ENCODE measurements around the gene MYOG. TPM values are rescaled to one million over a fixed set of nuclear protein-coding genes. Genes with fewer than 3 reads are reported as not detected.

The MYOG gene
- total and polyA plus RNA-seq, 2 of the 4 experiments (the other 2 are of a cell fraction) = not detected

GRCh38 chr1:203054642-203055041 is 31.2 kb downstream of the MYOG start:
- intact Hi-C loops (cut with micrococcal nuclease) = no loop called here
- no peak overlapping the region for H4K5ac ChIP-seq (ENCODE audit: low read depth, low read length)
- DNase-seq (no peak), ATAC-seq (ENCODE audit: low read depth) (no peak)
- H3K79me1 ChIP-seq (ENCODE audit: low read depth in 1 of 2, low read length in 2 of 2) = no peaks in the 10 kb centered on the region
- WGBS, 2 experiments (ENCODE audit: extremely low coverage in 2 of 2, insufficient read length in 1 of 2) = 100% methylated on average over 1 of the region's 5 CpGs; no CpG with 5 or more reads in 1 of the 2 experiments
- no peak overlapping the region for H2BK120ac ChIP-seq (ENCODE audit: low read depth, low read length)
- no peak overlapping the region for H3K18ac ChIP-seq (ENCODE audit: low read depth, low read length)
- ChIA-PET POLR2A (ENCODE audit: unreplicated experiment) (no interaction called here), CTCF (no interaction called here)
- no peaks in the 10 kb centered on the region for H3K9me1 ChIP-seq (ENCODE audit: insufficient read depth, low read length)
- H3K36me3 ChIP-seq (ENCODE audit: control insufficient read depth, insufficient read depth, low read length) = peaks cover 18% of the 10 kb centered on the region
- no TSS peak for BruUV-seq (replicated peaks)
- no peak overlapping the region for H3K14ac ChIP-seq (replicated peaks; ENCODE audit: low read depth, low read length)
- H3K4me1 ChIP-seq (ENCODE audit: control insufficient read depth, insufficient read depth, low read length) = peaks cover 3% of the 10 kb centered on the region; the same call in 1 of the 2 replicates
- no peak for TF ChIP-seq MXI1 (IDR thresholded peaks at IDR 0.05; ENCODE audit: borderline replicate concordance, low read depth, low read length)
- TF ChIP-seq USF2 (IDR thresholded peaks at IDR 0.05; ENCODE audit: low read depth, low read length) = no peak
- TF ChIP-seq RFX5 (IDR thresholded peaks at IDR 0.05; ENCODE audit: low read depth, low read length) = no peak
- TF ChIP-seq CTCF (conservative IDR thresholded peaks at IDR 0.05; ENCODE audit: low read depth, low read length) = no peak
- no peak for TF ChIP-seq RCOR1 (IDR thresholded peaks at IDR 0.05; ENCODE audit: insufficient replicate concordance, low read length)
- no peak for TF ChIP-seq BHLHE40 (IDR thresholded peaks at IDR 0.05; ENCODE audit: low read depth, low read length)
- no peak for TF ChIP-seq SMC3 (IDR thresholded peaks at IDR 0.05; ENCODE audit: low read depth, low read length)
- TF ChIP-seq ELK1 (IDR thresholded peaks at IDR 0.05; ENCODE audit: borderline replicate concordance, low read depth, low read length) = no peak
- TF ChIP-seq MAFK (IDR thresholded peaks at IDR 0.05; ENCODE audit: low read depth, low read length) = no peak
- TF ChIP-seq NFE2L2 (IDR thresholded peaks at IDR 0.05; ENCODE audit: low read depth, low read length) = no peak
- TF ChIP-seq RAD21 (IDR thresholded peaks at IDR 0.05; ENCODE audit: low read length) = no peak
- H2BK20ac ChIP-seq (ENCODE audit: low read depth, low read length) = no peak overlapping the region
- no peak overlapping the region for H3K9ac ChIP-seq (ENCODE audit: low read depth, low read length)
- no peak overlapping the region for H2AK5ac ChIP-seq (ENCODE audit: low read depth, low read length)
- no peak overlapping the region for H2BK5ac ChIP-seq (ENCODE audit: low read depth, low read length, poor library complexity, severe bottlenecking)
- no peaks in the 10 kb centered on the region for H3K9me3 ChIP-seq (ENCODE audit: control insufficient read depth, insufficient read depth, low read length)
- no peak overlapping the region for H3K4ac ChIP-seq (ENCODE audit: low read depth, low read length)
- H3K4me2 ChIP-seq (ENCODE audit: low read depth, low read length) = no peak overlapping the region
- H2AK9ac ChIP-seq (replicated peaks; ENCODE audit: low read depth, low read length, poor library complexity) = no peak overlapping the region
- H4K91ac ChIP-seq (ENCODE audit: insufficient read depth, low read depth, low read length) = no peak overlapping the region
- H4K8ac ChIP-seq (ENCODE audit: low read depth in 2 of 2, low read length in 2 of 2) = no peak overlapping the region
- no peak overlapping the region for H3K56ac ChIP-seq (ENCODE audit: extremely low read depth, insufficient read depth, low read length)
- H3K4me3 ChIP-seq (ENCODE audit: insufficient read depth, low read depth, low read length) = no peak overlapping the region
- no peak overlapping the region for H2AFZ ChIP-seq (replicated peaks; ENCODE audit: low read length, poor library complexity)
- in situ Hi-C loops (cut with MboI; ENCODE audit: low sequenced_read_pairs) = no loop called here
- no peak overlapping the region for H2BK15ac ChIP-seq (ENCODE audit: low read depth, low read length)
- no peak overlapping the region for H3K27ac ChIP-seq (ENCODE audit: insufficient read depth, low read length)
- dilution Hi-C loops (cut with HindIII; ENCODE audit: low sequenced_read_pairs, unreplicated experiment) = no loop called here
- no peak overlapping the region for H3K23ac ChIP-seq (ENCODE audit: low read depth, low read length)
- peaks cover 3% of the 10 kb centered on the region; the same call in 1 of the 2 replicates for H3K27me3 ChIP-seq (ENCODE audit: control insufficient read depth, insufficient read depth, low read length)
- H4K20me1 ChIP-seq (ENCODE audit: insufficient read depth, low read length) = no peaks in the 10 kb centered on the region

All from IMR-90 (cell line).